ENCODE data around the gene SLC46A2.

The SLC46A2 gene

DNA sequence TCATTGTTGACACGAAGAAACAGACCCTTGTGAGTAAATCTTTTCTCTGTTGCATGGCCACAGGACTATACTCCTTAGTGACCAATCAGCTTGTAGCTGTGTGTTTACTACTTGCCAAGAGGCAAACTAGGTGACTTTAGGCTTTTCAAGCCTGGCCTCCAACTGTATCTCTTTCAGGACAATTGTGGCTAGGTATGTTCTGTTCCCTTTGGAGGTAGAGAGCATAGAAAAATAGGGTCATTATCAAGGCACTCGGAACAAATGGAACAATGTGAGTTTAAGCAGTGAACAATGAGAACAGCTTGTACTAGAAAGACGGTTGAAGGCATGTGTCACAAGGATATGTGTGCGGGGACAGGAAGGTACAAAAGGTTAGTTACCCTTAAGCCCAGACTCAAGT, 48.1 kb downstream of the SLC46A2 start:
- H2BK12ac ChIP-seq (ENCODE audit: low read length in 2 of 2) = no peak overlapping the region
- no peak overlapping the region for H2BK120ac ChIP-seq (ENCODE audit: low read depth, low read length)
- H3K18ac ChIP-seq (ENCODE audit: low read depth in 1 of 2, low read length in 2 of 2) = no peak overlapping the region
- no peak overlapping the region for H3K14ac ChIP-seq (ENCODE audit: low read length in 2 of 2)
- no peak overlapping the region for H3K4me3 ChIP-seq (ENCODE audit: insufficient read depth in 1 of 2, low read depth in 1 of 2, low read length in 2 of 2)
- DNase-seq = no peak
- no peak overlapping the region for H2BK5ac ChIP-seq (ENCODE audit: low read depth, low read length, poor library complexity, severe bottlenecking)
- no peak overlapping the region for H3K9ac ChIP-seq (ENCODE audit: low read length)
- no peak overlapping the region for H2AFZ ChIP-seq (ENCODE audit: low read depth, low read length)
- no peak overlapping the region for H3K27ac ChIP-seq (ENCODE audit: low read length, poor library complexity, severe bottlenecking)
- no peaks in the 10 kb centered on the region for H3K27me3 ChIP-seq (ENCODE audit: control insufficient read depth in 1 of 2, insufficient read depth in 1 of 2, low read length in 2 of 2)
- peaks cover 3% of the 10 kb centered on the region for H3K79me1 ChIP-seq (replicated peaks; ENCODE audit: low read length, poor library complexity, severe bottlenecking)
- H3K23ac ChIP-seq (ENCODE audit: low read length in 2 of 2) = no peak overlapping the region
- no peak overlapping the region for H3K4ac ChIP-seq (ENCODE audit: low read depth in 1 of 2, low read length in 2 of 2)
- H2AK5ac ChIP-seq (ENCODE audit: low read length, severe bottlenecking) = no peak overlapping the region
- H4K91ac ChIP-seq (ENCODE audit: low read length) = no peak overlapping the region
- H3K4me2 ChIP-seq (ENCODE audit: low read length, poor library complexity, severe bottlenecking) = no peak overlapping the region
- WGBS = 93% methylated on average over 3 of the region's 4 CpGs
- H2BK15ac ChIP-seq (ENCODE audit: low read depth, poor library complexity, severe bottlenecking) = no peak overlapping the region
- peaks cover 7 to 26% of the 10 kb centered on the region in 2 experiments for H3K36me3 ChIP-seq (ENCODE audit: control insufficient read depth in 1 of 2, insufficient read depth in 2 of 2, low read depth in 1 of 2, low read length in 2 of 2)
- H3K9me3 ChIP-seq (ENCODE audit: control insufficient read depth, low read length) = no peaks in the 10 kb centered on the region
- H3K4me1 ChIP-seq (ENCODE audit: control insufficient read depth, insufficient read depth, low read depth, low read length) = no peaks in the 10 kb centered on the region
- H4K8ac ChIP-seq (ENCODE audit: low read length) = no peak overlapping the region

DNA sequence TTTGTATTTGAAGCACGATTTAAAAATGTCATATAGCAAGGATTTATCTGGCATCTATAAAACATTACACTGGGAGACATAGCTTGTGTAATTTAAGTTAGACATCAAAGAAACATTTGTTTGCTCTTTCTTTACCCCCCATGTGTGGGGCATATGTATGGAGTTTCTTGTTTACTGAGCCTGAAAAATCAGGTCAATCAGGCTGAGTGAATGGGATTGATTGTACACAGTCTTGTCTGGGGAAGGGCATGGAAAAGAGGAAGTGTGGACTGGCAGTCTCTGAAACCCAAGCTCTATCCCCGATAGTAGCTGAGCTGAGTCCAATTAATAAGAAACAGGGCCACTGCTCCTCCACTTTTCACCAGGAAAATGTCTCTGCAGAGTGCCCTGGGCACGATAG, 49.4 kb downstream of the SLC46A2 start:
- Histone ChIP-seq H4K8ac (ENCODE audit: low read length) (no peak overlapping the region), H4K91ac (ENCODE audit: low read length) (no peak overlapping the region), H2AFZ (ENCODE audit: low read depth, low read length) (no peak overlapping the region), H3K9ac (ENCODE audit: low read length) (no peak overlapping the region), H3K4me3 (ENCODE audit: insufficient read depth in 1 of 2, low read depth in 1 of 2, low read length in 2 of 2) (no peak overlapping the region), H3K14ac (ENCODE audit: low read length in 2 of 2) (no peak overlapping the region), H2BK12ac (ENCODE audit: low read length in 2 of 2) (no peak overlapping the region), H3K4me2 (ENCODE audit: low read length, poor library complexity, severe bottlenecking) (no peak overlapping the region), H2BK120ac (ENCODE audit: low read depth, low read length) (no peak overlapping the region), H3K36me3 (ENCODE audit: control insufficient read depth in 1 of 2, insufficient read depth in 2 of 2, low read depth in 1 of 2, low read length in 2 of 2) (peaks cover 13 to 34% of the 10 kb centered on the region in 2 experiments), H3K9me3 (ENCODE audit: control insufficient read depth, low read length) (no peaks in the 10 kb centered on the region), H3K4me1 (ENCODE audit: control insufficient read depth, insufficient read depth, low read depth, low read length) (no peaks in the 10 kb centered on the region), H3K27ac (ENCODE audit: low read length, poor library complexity, severe bottlenecking) (no peak overlapping the region), H3K79me1 (replicated peaks; ENCODE audit: low read length, poor library complexity, severe bottlenecking) (peaks cover 3% of the 10 kb centered on the region), H3K4ac (ENCODE audit: low read depth in 1 of 2, low read length in 2 of 2) (no peak overlapping the region), H3K18ac (ENCODE audit: low read depth in 1 of 2, low read length in 2 of 2) (no peak overlapping the region), H2BK5ac (ENCODE audit: low read depth, low read length, poor library complexity, severe bottlenecking) (no peak overlapping the region), H3K27me3 (ENCODE audit: control insufficient read depth in 1 of 2, insufficient read depth in 1 of 2, low read length in 2 of 2) (no peaks in the 10 kb centered on the region), H2AK5ac (ENCODE audit: low read length, severe bottlenecking) (no peak overlapping the region), H2BK15ac (ENCODE audit: low read depth, poor library complexity, severe bottlenecking) (no peak overlapping the region), H3K23ac (ENCODE audit: low read length in 2 of 2) (no peak overlapping the region)
- 82% methylated on average over 2 of the region's 3 CpGs for WGBS
- DNase-seq = no peak

DNA sequence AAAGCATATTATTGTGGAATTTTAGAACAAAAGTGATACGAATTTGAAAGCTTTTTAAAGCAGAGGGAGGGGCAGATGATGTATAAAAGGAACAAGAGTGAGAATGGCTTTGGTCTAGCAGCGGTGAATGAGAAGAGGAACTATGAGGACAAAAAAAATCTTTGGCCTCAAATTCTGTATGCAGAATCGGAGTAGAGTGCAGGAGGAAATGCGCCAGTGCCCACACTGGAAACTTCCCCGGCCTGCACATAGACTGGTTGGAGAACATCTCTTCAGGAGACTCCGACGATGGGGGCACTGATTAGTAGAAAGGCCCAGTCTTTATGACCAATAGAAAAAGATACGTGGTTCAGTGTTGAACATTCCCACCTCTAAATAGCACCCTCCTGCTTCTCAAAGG, 51.3 kb downstream of the SLC46A2 start:
- H3K4ac ChIP-seq (ENCODE audit: low read depth in 1 of 2, low read length in 2 of 2) = no peak overlapping the region
- no peak overlapping the region for H4K8ac ChIP-seq (ENCODE audit: low read length)
- H2BK120ac ChIP-seq (ENCODE audit: low read depth, low read length) = no peak overlapping the region
- H2AK5ac ChIP-seq (ENCODE audit: low read length, severe bottlenecking) = no peak overlapping the region
- peaks cover 18 to 43% of the 10 kb centered on the region in 2 experiments for H3K36me3 ChIP-seq (ENCODE audit: control insufficient read depth in 1 of 2, insufficient read depth in 2 of 2, low read depth in 1 of 2, low read length in 2 of 2)
- H3K79me1 ChIP-seq (replicated peaks; ENCODE audit: low read length, poor library complexity, severe bottlenecking) = peaks cover 4% of the 10 kb centered on the region
- no peak overlapping the region for H4K91ac ChIP-seq (ENCODE audit: low read length)
- H3K18ac ChIP-seq (ENCODE audit: low read depth in 1 of 2, low read length in 2 of 2) = no peak overlapping the region
- H3K4me1 ChIP-seq (ENCODE audit: control insufficient read depth, insufficient read depth, low read depth, low read length) = no peaks in the 10 kb centered on the region
- H2AFZ ChIP-seq (ENCODE audit: low read depth, low read length) = no peak overlapping the region
- no peaks in the 10 kb centered on the region for H3K9me3 ChIP-seq (ENCODE audit: control insufficient read depth, low read length)
- no peaks in the 10 kb centered on the region for H3K27me3 ChIP-seq (ENCODE audit: control insufficient read depth in 1 of 2, insufficient read depth in 1 of 2, low read length in 2 of 2)
- WGBS = 97% methylated on average over 7 of the region's 8 CpGs
- H2BK12ac ChIP-seq (ENCODE audit: low read length in 2 of 2) = no peak overlapping the region
- H3K4me2 ChIP-seq (ENCODE audit: low read length, poor library complexity, severe bottlenecking) = no peak overlapping the region
- H2BK5ac ChIP-seq (ENCODE audit: low read depth, low read length, poor library complexity, severe bottlenecking) = no peak overlapping the region
- no peak for DNase-seq
- H3K9ac ChIP-seq (ENCODE audit: low read length) = no peak overlapping the region
- H3K4me3 ChIP-seq (ENCODE audit: insufficient read depth in 1 of 2, low read depth in 1 of 2, low read length in 2 of 2) = no peak overlapping the region
- no peak overlapping the region for H3K14ac ChIP-seq (ENCODE audit: low read length in 2 of 2)
- H3K27ac ChIP-seq (ENCODE audit: low read length, poor library complexity, severe bottlenecking) = no peak overlapping the region
- no peak overlapping the region for H2BK15ac ChIP-seq (ENCODE audit: low read depth, poor library complexity, severe bottlenecking)
- H3K23ac ChIP-seq (ENCODE audit: low read length in 2 of 2) = no peak overlapping the region

DNA sequence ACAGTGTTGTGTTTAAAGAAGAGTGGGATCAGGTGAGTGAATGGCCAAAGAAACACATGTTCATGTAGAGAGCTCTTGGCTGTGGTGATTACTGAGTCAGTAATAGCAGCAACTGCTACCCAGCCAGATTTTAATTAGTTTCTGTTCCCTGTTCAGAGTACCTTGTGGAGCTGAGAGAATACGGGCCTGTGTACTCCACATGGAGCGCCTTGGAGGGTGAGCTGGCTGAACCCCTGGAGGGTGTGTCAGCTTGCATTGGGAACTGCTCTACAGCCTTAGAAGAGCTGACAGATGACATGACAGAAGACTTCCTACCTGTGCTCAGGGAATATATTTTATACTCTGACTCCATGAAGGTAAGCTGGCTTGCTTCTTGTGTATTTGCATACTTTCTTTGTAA, 52.3 kb downstream of the SLC46A2 start:
- Histone ChIP-seq H3K27me3 (ENCODE audit: control insufficient read depth in 1 of 2, insufficient read depth in 1 of 2, low read length in 2 of 2) (no peaks in the 10 kb centered on the region), H2AK5ac (ENCODE audit: low read length, severe bottlenecking) (no peak overlapping the region), H3K79me1 (replicated peaks; ENCODE audit: low read length, poor library complexity, severe bottlenecking) (peaks cover 4% of the 10 kb centered on the region), H3K18ac (ENCODE audit: low read depth in 1 of 2, low read length in 2 of 2) (no peak overlapping the region), H3K4me3 (ENCODE audit: insufficient read depth in 1 of 2, low read depth in 1 of 2, low read length in 2 of 2) (no peak overlapping the region), H4K8ac (ENCODE audit: low read length) (no peak overlapping the region), H3K14ac (ENCODE audit: low read length in 2 of 2) (no peak overlapping the region), H3K4me1 (ENCODE audit: control insufficient read depth, insufficient read depth, low read depth, low read length) (no peaks in the 10 kb centered on the region), H2BK120ac (ENCODE audit: low read depth, low read length) (no peak overlapping the region), H3K4me2 (ENCODE audit: low read length, poor library complexity, severe bottlenecking) (no peak overlapping the region), H2BK12ac (ENCODE audit: low read length in 2 of 2) (no peak overlapping the region), H3K23ac (ENCODE audit: low read length in 2 of 2) (no peak overlapping the region), H2AFZ (ENCODE audit: low read depth, low read length) (no peak overlapping the region), H3K9me3 (ENCODE audit: control insufficient read depth, low read length) (no peaks in the 10 kb centered on the region), H2BK15ac (ENCODE audit: low read depth, poor library complexity, severe bottlenecking) (no peak overlapping the region), H3K36me3 (ENCODE audit: control insufficient read depth in 1 of 2, insufficient read depth in 2 of 2, low read depth in 1 of 2, low read length in 2 of 2) (peaks cover 18 to 49% of the 10 kb centered on the region in 2 experiments), H3K27ac (ENCODE audit: low read length, poor library complexity, severe bottlenecking) (no peak overlapping the region), H4K91ac (ENCODE audit: low read length) (no peak overlapping the region), H3K4ac (ENCODE audit: low read depth in 1 of 2, low read length in 2 of 2) (no peak overlapping the region), H3K9ac (ENCODE audit: low read length) (no peak overlapping the region), H2BK5ac (ENCODE audit: low read depth, low read length, poor library complexity, severe bottlenecking) (no peak overlapping the region)
- DNase-seq = no peak
- WGBS = 100% methylated on average over 2 of the region's 2 CpGs
